PC-3 (cell line): ENCODE results near the gene COL2A1.

Source experiments
- CTCF ChIP-seq: fragments of 300-600 bp; sonication (generic); conservative IDR thresholded peaks from 2 replicates; pipeline ENCODE4 v1.5.1; 2017; ENCODE audit warnings: antibody characterized with exemption, low read depth, mild to moderate bottlenecking, low read length
- EZH2 ChIP-seq: fragments of 300-600 bp; sonication (generic); IDR thresholded peaks from one replicate; pipeline ENCODE4 v1.6.1; 2017; ENCODE audit warnings: antibody characterized with exemption, mild to moderate bottlenecking, low read length; ENCODE audit not compliant: unreplicated experiment

- TF ChIP-seq CTCF (no peak), EZH2 (no peak)
Observed at GRCh38 chr12:47967461-47968321, 36.6 kb downstream of the COL2A1 start.
